HG02678 (cell line): ENCODE data around the gene TBC1D10A.

ENCODE experiments used
- ATAC-seq: cut with Tn5 transposase; IDR thresholded peaks from one replicate; pipeline ENCODE4 v1.9.1; 2021; ENCODE audit warnings: mild to moderate bottlenecking, moderate library complexity; ENCODE audit not compliant: unreplicated experiment

The TBC1D10A gene

GRCh38 chr22:30248484-30248883, 78.3 kb downstream of the TBC1D10A start:
- ATAC-seq: no peak

GRCh38 chr22:30247974-30248373, 78.8 kb downstream of the TBC1D10A start:
- ATAC-seq: no peak

GRCh38 chr22:30247561-30247960, 79.2 kb downstream of the TBC1D10A start:
- ATAC-seq: no peak

- no peak for ATAC-seq
Measured at GRCh38 chr22:30246814-30247376, 79.8 kb downstream of the TBC1D10A start.

GRCh38 chr22:30245985-30246813, 80.5 kb downstream of the TBC1D10A start, which contains the start of gene LIF:
Gene LIF (minus strand): TSS chr22:30246759. CDS start chr22:30246695, 64 bp downstream.
- no peak for ATAC-seq

GRCh38 chr22:30245181-30245984, 81.4 kb downstream of the TBC1D10A start:
- no peak for ATAC-seq

GRCh38 chr22:30244641-30245040, 82.1 kb downstream of the TBC1D10A start:
- ATAC-seq: no peak

GRCh38 chr22:30244066-30244465, 82.7 kb downstream of the TBC1D10A start:
- ATAC-seq: no peak

- ATAC-seq: no peak
Measured at GRCh38 chr22:30243661-30244060, 83.1 kb downstream of the TBC1D10A start.
